OCI-LY1 (cell line): ENCODE data around the gene ABCD3.

ENCODE experiments used
- H2AFZ ChIP-seq: fragments of 200-600 bp; sonication (generic), shearing (Covaris generic); 2 replicates; pipeline ENCODE4 v1.6.0; 2014; ENCODE audit warnings: antibody characterized with exemption, mild to moderate bottlenecking, low read length
- H3F3A ChIP-seq: fragments of 200-600 bp; sonication (generic), shearing (Covaris generic); 2 replicates; pipeline ENCODE4 v1.6.0; 2014; ENCODE audit warnings: mild to moderate bottlenecking, antibody characterized with exemption, low read length, moderate library complexity; ENCODE audit not compliant: insufficient read depth
- H3K27ac ChIP-seq: fragments of 200-600 bp; sonication (generic); 2 replicates; pipeline ENCODE4 v1.5.1; 2014; ENCODE audit warnings: low read length, mixed run types, mild to moderate bottlenecking, low read depth; ENCODE audit not compliant: poor library complexity, severe bottlenecking
- H3K27me3 ChIP-seq: fragments of 200-600 bp; sonication (generic); 2 replicates; pipeline ENCODE4 v1.6.0; 2014; ENCODE audit warnings: antibody characterized with exemption, mild to moderate bottlenecking, low read length, moderate library complexity; ENCODE audit not compliant: insufficient read depth
- H3K36me3 ChIP-seq: fragments of 200-600 bp; sonication (generic); 2 replicates; pipeline ENCODE4 v1.6.1; 2014; ENCODE audit warnings: mild to moderate bottlenecking, antibody characterized with exemption, low read length, moderate library complexity, mixed read lengths; ENCODE audit not compliant: insufficient read depth
- H3K4me1 ChIP-seq: fragments of 200-600 bp; sonication (generic); 2 replicates; pipeline ENCODE4 v1.5.1; 2014; ENCODE audit warnings: mild to moderate bottlenecking, low read length, moderate library complexity; ENCODE audit not compliant: insufficient read depth, severe bottlenecking
- H3K4me2 ChIP-seq: fragments of 200-600 bp; sonication (generic), shearing (Covaris generic); 2 replicates; pipeline ENCODE4 v1.6.1; 2014; ENCODE audit warnings: low read length
- H3K4me3 ChIP-seq: fragments of 200-600 bp; sonication (generic); 2 replicates; pipeline ENCODE4 v1.5.1; 2014; ENCODE audit warnings: low read length, low read depth, mild to moderate bottlenecking, mixed read lengths; ENCODE audit not compliant: poor library complexity, severe bottlenecking
- H3K79me2 ChIP-seq: fragments of 200-600 bp; shearing (Covaris generic); 2 replicates; pipeline ENCODE4 v1.6.1; 2016; ENCODE audit warnings: mixed run types, low read length, mixed read lengths; ENCODE audit not compliant: insufficient read depth
- H3K9ac ChIP-seq: fragments of 200-600 bp; sonication (generic), shearing (Covaris generic); 2 replicates; pipeline ENCODE4 v1.6.1; 2014; ENCODE audit warnings: mild to moderate bottlenecking, low read length, mixed read lengths
- H3K9me2 ChIP-seq: fragments of 200-600 bp; sonication (generic), shearing (Covaris generic); 2 replicates; pipeline ENCODE4 v1.6.1; 2014; ENCODE audit warnings: low read depth, mild to moderate bottlenecking, low read length, mixed read lengths
- H3K9me3 ChIP-seq: fragments of 200-600 bp; shearing (Covaris generic); 2 replicates; pipeline ENCODE4 v1.6.1; 2014; ENCODE audit warnings: low read length, mixed read lengths
- H4K20me1 ChIP-seq: fragments of 200-600 bp; sonication (generic), shearing (Covaris generic); 2 replicates; pipeline ENCODE4 v1.6.0; 2016; ENCODE audit warnings: mild to moderate bottlenecking, low read length; ENCODE audit not compliant: insufficient read depth
- EZH2 ChIP-seq: fragments of 200-600 bp; sonication (generic), shearing (Covaris generic); IDR thresholded peaks from 2 replicates; pipeline ENCODE4 v1.8.0; 2017; ENCODE audit warnings: borderline replicate concordance, mixed run types, mild to moderate bottlenecking, antibody characterized with exemption, low read length, moderate library complexity, mixed read lengths
- TF ChIP-seq, protein P1 (sequence below): fragments of 200-600 bp; sonication (generic), shearing (Covaris generic); IDR thresholded peaks from 2 replicates; pipeline ENCODE4 v1.5.1; 2017; ENCODE audit warnings: mild to moderate bottlenecking, antibody characterized with exemption, low read length, moderate library complexity, mixed read lengths

Gene ABCD3

DNA sequence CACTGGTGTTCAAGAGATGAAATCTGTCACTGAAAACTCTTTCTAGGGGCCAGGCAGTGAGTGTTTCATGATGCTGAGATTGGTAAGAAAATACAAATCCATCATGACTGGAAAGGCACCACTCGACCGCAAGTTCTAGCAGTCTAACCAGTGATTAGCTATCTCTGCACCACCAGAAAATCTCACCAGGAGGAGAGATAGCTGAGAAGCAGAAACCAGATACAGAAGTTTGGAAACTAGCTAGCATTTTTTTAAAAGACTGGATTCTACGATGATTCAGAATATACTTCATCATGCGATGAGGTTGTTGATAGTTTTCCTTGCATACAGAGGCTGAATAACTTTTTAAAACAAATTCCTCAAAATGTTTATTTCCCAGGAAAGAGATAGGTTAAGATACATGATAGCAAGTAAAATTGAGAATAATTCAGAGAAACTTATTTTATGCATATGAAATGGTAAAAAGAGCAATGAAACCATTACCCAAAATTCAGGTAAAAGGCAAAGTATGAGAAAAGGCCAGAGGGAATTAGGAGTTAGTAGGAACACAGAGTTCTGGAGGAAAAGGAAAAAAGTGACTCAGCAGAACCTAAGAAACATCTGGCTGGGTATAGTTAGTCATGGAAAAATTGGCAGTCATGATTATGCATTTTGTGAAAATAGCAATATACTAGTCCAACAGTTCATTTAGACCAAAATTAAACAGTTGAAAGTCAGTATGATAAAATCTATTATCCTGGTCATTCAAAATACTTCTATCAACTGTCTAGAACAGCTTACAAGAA lies 126.7 kb downstream of the ABCD3 start:
- no peak overlapping the region for H3K4me2 ChIP-seq

DNA sequence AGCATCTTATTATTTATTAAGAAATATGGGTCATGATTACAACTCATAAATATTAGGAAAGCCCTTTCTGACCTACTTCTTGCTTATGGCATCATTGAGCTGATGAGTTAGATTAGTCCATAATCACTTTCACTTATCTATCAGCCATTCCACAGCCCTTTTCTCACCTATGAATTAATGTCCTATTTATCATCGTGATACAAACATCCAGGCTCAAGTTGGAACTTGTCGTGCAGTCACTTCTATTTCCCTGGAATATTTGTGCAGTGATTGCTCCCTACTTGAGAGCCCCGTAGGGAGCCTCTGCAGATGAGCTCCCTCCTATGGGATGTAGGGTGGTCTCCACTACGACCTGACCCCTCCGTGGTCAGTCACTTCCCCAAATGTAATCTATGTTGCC lies 131.5 kb downstream of the ABCD3 start:
- H3K4me2 ChIP-seq: no peak overlapping the region
- no peak overlapping the region for H3K27ac ChIP-seq
- no peak overlapping the region for H2AFZ ChIP-seq
- no peaks in the 10 kb centered on the region for H3F3A ChIP-seq
- H3K9me2 ChIP-seq: no peaks in the 10 kb centered on the region
- H3K36me3 ChIP-seq: no peaks in the 10 kb centered on the region
- no peaks in the 10 kb centered on the region for H3K79me2 ChIP-seq
- TF ChIP-seq, protein P1, sequence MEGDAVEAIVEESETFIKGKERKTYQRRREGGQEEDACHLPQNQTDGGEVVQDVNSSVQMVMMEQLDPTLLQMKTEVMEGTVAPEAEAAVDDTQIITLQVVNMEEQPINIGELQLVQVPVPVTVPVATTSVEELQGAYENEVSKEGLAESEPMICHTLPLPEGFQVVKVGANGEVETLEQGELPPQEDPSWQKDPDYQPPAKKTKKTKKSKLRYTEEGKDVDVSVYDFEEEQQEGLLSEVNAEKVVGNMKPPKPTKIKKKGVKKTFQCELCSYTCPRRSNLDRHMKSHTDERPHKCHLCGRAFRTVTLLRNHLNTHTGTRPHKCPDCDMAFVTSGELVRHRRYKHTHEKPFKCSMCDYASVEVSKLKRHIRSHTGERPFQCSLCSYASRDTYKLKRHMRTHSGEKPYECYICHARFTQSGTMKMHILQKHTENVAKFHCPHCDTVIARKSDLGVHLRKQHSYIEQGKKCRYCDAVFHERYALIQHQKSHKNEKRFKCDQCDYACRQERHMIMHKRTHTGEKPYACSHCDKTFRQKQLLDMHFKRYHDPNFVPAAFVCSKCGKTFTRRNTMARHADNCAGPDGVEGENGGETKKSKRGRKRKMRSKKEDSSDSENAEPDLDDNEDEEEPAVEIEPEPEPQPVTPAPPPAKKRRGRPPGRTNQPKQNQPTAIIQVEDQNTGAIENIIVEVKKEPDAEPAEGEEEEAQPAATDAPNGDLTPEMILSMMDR: no peak
- no peak for TF ChIP-seq EZH2
- 0 out of 2 replicates have a peak, but pooled peaks cover 4% of the 10 kb centered on the region for H3K27me3 ChIP-seq
- H3K4me1 ChIP-seq: no peaks in the 10 kb centered on the region
- H3K9me3 ChIP-seq: no peaks in the 10 kb centered on the region
- no peak overlapping the region for H3K4me3 ChIP-seq
- H3K9ac ChIP-seq: no peak overlapping the region
- H4K20me1 ChIP-seq: no peaks in the 10 kb centered on the region

More for the DNA sequence above, 126.7 kb downstream of the ABCD3 start:
- Histone ChIP-seq H3K79me2 (no peaks in the 10 kb centered on the region), H3K36me3 (no peaks in the 10 kb centered on the region), H3K27me3 (no peaks in the 10 kb centered on the region), H3F3A (no peaks in the 10 kb centered on the region), H2AFZ (no peak overlapping the region), H3K4me1 (no peaks in the 10 kb centered on the region), H3K9me3 (no peaks in the 10 kb centered on the region), H3K9ac (no peak overlapping the region), H3K4me3 (no peak overlapping the region), H3K9me2 (no peaks in the 10 kb centered on the region), H4K20me1 (no peaks in the 10 kb centered on the region), H3K27ac (no peak overlapping the region)
- TF ChIP-seq EZH2: no peak
- TF ChIP-seq, protein P1: no peak

DNA sequence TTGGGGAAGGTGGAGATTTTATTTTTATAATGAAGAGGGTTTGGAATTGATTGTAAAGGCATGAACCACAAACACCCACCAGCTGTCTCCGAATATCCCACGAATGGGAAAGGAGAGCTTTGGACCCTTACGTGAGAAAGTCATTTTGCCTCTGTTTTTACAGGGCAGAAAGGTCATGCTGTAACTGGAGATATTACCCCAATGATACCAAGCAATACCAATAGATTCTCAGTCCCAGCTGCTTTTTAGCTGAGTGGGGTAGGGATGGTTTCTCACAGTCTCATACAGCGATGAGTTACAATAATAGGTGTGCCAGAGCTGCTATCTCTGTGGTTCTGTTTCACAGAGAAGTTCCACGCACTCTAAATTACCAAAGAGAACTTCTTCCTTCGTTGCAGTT lies 132.2 kb downstream of the ABCD3 start:
- no peak overlapping the region for H3K4me3 ChIP-seq
- H2AFZ ChIP-seq: no peak overlapping the region
- H3K9me3 ChIP-seq: no peaks in the 10 kb centered on the region
- H3K9ac ChIP-seq: no peak overlapping the region
- H3K4me2 ChIP-seq: no peak overlapping the region
- 0 out of 2 replicates have a peak, but pooled peaks cover 4% of the 10 kb centered on the region for H3K27me3 ChIP-seq
- no peaks in the 10 kb centered on the region for H3K4me1 ChIP-seq
- no peaks in the 10 kb centered on the region for H3K36me3 ChIP-seq
- no peak overlapping the region for H3K27ac ChIP-seq
- no peak for TF ChIP-seq EZH2
- TF ChIP-seq, protein P1: no peak
- no peaks in the 10 kb centered on the region for H3K79me2 ChIP-seq
- H4K20me1 ChIP-seq: no peaks in the 10 kb centered on the region
- H3F3A ChIP-seq: no peaks in the 10 kb centered on the region
- no peaks in the 10 kb centered on the region for H3K9me2 ChIP-seq
